Limb (tissue), 2 donors: ENCODE data around the gene MC1R.
"Not testable (repeated sequence)": the region's sequence is repeated elsewhere in the genome, so short reads cannot be mapped to it uniquely, and the experiment has no call there.

ENCODE experiments used
- DNase-seq, 2 donors: peaks; one replicate each; pipeline ENCODE4 v3.0.0-alpha.2; 2016; ENCODE audit errors: extremely low spot score in 2 of 2

MC1R gene

DNA sequence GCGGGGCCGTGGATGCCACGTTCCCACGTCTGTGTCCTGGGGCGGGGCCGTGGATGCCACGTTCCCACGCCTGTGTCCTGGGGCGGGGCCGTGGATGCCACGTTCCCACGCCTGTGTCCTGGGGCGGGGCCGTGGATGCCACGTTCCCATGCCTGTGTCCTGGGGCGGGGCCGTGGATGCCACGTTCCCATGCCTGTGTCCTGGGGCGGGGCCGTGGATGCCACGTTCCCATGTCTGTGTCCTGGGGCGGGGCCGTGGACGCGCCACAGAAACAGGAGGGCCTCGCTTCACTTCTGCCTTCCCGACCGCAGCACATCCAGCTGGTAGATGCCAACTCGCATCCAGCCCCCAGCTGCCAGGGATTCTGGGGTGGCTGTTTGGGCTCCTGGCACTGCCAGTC lies 15.4 kb downstream of the MC1R start:
- not testable (repeated sequence) for DNase-seq

GRCh38 chr16:89934611-89935553 lies 16.2 kb downstream of the MC1R start:
- DNase-seq, result no peak

GRCh38 chr16:89935620-89936019 lies 17.0 kb downstream of the MC1R start:
- not testable (repeated sequence) for DNase-seq

- DNase-seq, result no peak
Observed at GRCh38 chr16:89936034-89936433, 17.4 kb downstream of the MC1R start.

- no peak for DNase-seq
Observed at GRCh38 chr16:89936508-89936907, 17.8 kb downstream of the MC1R start.

- no peak for DNase-seq
Observed at GRCh38 chr16:89936981-89937380, 18.3 kb downstream of the MC1R start.

DNA sequence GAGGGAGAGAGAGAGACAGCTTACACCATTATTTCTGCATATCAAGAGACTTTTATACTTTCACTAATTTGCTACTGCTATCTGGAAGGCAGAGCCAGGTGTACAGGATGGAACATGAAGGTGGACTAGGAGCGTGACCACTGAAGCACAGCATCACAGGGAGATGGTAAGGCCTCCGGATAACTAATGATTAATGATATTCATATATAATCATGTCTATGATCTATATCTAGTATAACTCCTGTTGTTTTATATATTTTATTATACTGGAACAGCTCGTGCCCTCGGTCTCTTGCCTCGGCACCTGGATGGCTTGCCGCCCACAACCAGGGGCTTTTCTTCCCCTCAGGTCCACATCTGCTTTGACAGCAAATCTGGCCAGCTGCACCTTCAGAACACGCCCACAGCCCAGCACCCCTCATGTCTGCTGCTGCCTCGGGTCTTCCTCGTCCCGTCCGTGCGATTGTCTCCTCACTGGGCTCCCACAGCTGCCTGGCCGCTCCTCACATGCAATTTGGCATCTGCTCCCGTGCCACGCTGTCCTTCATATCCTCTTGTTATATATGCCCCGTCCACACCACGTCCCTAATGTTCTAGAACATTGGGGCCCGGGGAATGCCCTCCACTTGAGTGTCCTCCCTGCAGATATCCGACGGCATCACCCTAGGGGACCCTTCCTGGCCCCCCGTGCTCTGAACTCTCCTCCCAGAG lies 19.7 kb downstream of the MC1R start:
- no peak for DNase-seq

DNA sequence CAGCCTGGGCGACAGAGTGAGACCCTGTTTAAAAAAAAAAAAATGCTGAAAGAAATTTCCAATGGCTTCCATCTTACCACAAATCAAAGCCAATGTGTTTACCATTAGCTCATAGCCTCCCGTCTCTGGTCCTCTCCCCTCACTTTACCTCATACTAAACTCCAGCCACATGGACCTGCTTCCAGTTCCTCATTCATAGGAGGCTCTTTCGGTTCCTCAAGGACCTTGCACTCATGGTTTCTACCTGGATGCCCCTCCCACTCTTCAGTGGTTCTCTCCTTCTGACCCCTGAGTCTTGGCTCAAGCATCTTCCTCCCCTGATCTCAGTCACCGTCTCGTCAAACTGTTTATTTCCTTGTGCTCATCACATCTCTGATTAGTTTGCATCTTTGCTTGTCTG lies 26.1 kb downstream of the MC1R start:
- no peak for DNase-seq

- no peak for DNase-seq
Observed at GRCh38 chr16:89945654-89946053, 27.0 kb downstream of the MC1R start.

DNA sequence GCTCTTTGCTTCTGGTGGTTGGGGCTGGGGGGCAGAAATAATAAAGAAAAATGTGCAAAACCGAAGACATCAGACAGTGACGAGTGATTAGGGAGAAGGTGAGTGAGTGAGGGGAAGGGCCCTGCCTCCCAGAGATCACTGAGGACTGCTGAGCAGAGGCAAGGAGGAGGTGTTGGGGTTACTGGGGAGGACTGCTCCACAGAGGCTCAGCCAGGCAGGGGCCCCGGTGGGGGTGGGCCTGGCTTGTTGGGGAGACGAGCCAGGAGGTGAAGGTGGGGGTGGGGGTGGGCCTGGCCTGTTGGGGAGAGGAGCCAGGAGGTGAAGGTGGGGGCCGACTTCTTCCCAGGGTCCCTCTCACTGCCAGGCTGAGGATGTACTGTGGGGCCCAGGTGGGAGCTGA lies 27.9 kb downstream of the MC1R start:
- no peak for DNase-seq

GRCh38 chr16:89949121-89949742 lies 30.6 kb downstream of the MC1R start:
- DNase-seq, result no peak

DNA sequence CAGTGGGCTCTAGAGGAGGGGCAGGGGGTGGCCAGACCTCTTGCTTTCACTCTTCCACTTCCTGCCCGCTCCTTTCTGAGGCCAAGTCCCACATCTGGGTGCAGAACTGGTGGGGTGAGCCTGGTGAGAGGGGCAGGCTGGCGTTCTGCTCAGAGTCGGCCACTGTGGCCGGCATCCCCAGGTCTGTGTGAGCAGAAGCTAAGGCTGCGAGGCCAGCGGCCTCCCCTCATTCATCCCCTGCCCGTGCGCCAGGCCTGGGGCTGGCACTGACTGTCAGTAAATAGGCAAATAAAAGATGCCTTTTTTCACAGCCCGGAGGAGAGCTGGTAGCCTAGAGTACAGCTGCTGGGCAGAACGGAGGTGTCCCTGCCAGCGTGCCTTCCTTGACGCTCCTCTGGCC lies 31.1 kb downstream of the MC1R start:
- DNase-seq, result no peak

GRCh38 chr16:89951509-89951908 lies 32.8 kb downstream of the MC1R start:
- no peak for DNase-seq

- no peak for DNase-seq
Observed at GRCh38 chr16:89952049-89952448, 33.4 kb downstream of the MC1R start.

DNA sequence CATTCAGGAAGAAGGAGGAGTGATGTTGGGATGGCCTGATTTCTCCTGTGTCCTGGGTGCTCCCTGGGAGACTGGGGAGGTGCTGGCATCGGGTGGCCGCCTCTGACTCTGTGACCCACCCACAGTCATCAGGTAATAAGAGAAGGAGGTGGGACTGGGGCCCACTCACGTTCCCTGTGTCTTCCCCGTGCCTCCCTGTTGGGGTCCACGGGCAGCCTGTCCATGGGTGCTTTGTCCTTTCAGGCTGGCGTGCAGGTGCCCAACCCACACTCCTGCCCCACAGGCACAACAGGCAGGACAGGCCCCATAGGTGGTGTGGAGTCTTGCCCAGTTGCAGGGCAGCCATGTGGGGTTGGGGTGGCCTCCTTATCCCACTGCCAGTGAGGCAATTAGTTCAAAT lies 33.9 kb downstream of the MC1R start:
- DNase-seq, result no peak

DNA sequence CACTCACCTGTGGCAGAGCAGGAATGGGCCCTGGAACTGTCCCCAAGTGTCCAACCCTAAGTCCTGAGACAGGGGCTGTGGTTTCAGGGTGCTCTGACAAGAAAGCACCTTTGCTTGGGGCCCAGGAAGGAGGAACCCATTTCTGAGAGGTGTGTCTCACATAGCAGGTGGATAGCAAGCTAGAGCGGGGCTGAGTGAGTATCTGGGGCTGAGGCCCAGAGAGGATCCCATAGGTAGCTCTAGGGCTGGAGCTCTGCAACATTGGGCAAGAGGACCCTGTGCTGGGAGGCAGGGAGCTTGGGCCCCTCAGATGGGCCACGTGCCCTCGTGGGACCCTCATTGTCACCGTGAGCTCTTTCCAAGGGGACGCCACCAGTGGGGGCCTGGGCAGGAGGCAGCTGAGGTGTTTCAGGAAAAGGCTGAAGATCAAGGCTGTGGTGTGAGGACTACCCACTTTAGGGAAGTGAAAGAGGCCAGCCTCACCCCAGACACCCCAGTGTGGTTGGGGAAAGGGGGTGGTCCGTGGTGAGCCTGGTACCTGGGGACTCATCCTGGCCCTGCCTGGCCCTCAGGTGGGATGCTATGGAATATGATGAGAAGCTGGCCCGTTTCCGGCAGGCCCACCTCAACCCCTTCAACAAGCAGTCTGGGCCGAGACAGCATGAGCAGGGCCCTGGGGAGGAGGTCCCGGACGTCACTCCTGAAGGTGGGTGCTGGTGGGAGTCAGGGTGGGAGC lies 35.2 kb downstream of the MC1R start:
- DNase-seq, result no peak

DNA sequence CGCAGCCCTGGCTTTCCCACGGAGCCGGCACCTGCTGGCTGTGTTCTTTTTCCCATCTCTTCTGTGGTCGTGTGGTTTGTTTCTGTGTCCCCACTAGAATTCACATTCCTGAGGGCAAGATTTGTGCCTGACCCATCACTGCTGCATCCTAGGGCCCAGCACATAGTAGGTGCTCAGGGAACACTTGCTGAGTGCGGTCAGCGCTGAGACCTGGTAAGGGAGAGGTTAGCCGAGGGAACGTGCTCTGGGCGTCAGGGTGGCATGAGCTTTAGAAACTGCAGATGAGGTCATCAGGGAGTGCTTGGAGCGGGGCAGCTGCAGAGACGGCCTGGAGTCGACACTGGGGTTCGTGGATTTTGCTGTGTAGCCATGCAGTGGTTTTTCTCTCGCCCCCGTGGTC lies 35.8 kb downstream of the MC1R start:
- no peak for DNase-seq

DNA sequence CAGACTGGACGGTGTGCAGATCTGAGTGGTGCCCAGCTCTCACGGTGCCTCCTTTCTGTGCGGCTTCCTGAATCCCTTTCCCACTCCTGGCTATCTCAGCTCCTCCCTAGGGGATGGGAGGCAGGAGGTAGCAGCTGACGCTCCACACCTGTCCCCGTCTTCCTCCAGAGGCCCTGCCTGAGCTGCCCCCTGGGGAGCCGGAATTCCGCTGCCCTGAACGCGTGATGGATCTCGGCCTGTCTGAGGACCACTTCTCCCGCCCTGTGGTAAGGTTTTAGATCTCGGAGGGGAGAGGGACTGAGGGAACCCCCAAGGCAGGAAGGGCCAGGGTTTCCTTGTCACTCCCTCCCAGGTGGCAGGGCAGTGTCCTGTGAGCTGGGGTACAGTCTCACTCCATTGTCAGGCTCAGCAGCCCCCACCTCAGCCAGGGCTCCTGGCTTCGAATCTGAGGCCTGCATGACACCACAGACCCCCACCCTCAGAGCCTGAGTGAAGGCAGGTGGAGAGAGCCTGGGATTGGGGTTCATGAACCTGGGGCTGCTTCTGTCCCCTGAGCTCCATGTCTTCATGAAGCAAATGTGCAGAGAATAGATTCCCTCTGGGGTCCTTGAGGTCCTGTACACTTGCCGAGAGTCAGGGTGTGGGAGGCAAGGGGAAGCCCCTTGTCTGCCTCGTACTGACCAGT lies 36.5 kb downstream of the MC1R start:
- no peak for DNase-seq

DNA sequence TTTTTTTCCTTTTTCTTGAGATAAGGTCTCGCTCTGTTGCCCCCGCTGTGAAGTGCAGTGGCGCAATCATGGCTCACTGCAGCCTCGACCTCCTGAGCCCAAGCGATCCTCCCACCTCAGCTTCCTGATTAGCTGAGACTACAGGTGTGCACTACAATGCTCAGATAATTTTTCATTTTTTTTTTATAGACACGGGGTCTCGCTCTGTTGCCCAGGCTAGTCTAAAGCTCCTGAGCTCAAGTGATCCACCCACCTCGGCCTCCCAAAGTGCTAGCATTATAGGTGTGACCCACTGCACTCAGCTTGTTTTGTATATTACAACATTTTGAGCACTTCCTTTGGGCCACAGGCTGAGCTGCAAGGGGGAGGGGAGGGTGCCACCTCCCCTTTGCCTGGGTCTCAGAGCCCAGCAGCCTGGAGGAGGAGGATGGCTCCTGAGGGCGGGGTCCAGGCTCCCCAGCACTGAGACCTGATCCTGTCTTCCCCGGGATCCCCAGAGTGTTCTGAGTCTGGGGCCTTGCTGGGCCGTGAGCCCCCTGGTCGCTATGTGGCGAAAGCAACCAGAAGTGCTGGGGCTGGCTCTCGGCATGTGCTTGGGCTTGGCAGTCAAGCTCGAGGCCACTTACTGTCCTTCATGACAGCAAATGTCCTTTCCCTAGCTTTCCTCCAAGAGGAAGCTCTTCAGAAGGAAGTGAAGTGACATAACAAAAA lies 38.0 kb downstream of the MC1R start:
- DNase-seq, result no peak

DNA sequence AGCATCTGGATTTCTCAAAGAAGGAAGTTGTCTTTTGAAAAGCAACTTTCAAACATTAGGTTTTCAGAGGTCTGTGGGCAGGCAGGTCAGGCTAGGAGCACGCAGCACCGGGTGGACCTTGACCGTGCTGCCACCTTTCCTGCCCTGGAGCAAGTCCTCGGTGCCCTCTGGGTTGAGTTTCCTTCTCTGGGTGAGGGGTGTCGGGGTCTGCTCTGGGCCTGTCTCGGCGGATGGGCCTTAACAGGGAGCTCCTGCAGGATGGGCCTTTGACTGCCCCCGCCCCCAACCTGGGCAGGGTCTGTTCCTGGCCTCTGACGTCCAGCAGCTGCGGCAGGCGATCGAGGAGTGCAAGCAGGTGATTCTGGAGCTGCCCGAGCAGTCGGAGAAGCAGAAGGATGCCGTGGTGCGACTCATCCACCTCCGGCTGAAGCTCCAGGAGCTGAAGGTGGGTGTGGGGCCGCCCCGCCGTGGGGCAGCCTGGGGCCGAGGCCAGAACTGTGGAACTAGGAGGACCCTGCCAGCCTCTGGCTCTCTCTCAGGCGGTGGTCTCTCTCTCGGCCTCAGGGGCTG lies 38.6 kb downstream of the MC1R start:
- DNase-seq, result no peak
